ENCODE measurements around the gene EPHA6.

DNA sequence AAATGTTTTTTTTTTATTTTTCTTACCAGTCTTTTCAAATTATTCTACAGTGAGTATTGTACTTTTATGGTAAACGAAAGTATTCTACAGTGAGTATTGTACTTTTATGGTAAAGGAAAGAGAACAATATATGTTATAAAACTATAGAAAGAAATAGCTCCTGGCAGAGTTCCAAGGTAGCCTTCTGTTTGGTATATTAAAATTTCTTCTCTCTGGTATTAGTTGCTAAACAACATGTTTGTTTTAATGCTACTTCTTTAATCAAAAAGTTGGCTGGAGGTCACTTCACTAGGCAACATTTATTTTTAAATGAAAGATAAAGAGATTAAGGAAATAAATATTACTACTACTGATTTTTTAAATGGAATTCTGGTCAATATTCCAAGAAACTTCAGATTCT is 841.6 kb downstream of the EPHA6 start:
- TF ChIP-seq EZH2phosphoT487 (IDR thresholded peaks at IDR 0.05; ENCODE audit: insufficient read depth, low read depth) (no peak), EZH2 (IDR thresholded peaks at IDR 0.05; ENCODE audit: insufficient read depth, poor library complexity, severe bottlenecking) (no peak)

Data from GM23248 (cell line).